ENCODE results near the gene U2AF2. TPM values are rescaled to one million over a fixed set of nuclear protein-coding genes. Genes with fewer than 3 reads are reported as not detected.
A peak's percentile ranks its signal among the peaks of the same experiment; 100 is the strongest.

Gene U2AF2
- total RNA-seq, 2 donors from 2014 or later = 142 to 167 TPM

GRCh38 chr19:55693336-55693974, 38.6 kb downstream of the U2AF2 start:
- no peak for DNase-seq
- no peak for ATAC-seq
- intact Hi-C loops (cut with DNase I, micrococcal nuclease) = no loop called here

GRCh38 chr19:55694241-55694655, 39.4 kb downstream of the U2AF2 start:
- intact Hi-C loops (cut with DNase I, micrococcal nuclease) = no loop called here
- DNase-seq = peak; percentile 79 to 85
- peak; percentile 89 for ATAC-seq

- DNase-seq (peak in 1 of 2 donors; percentile 23), ATAC-seq (no peak)
- intact Hi-C loops (cut with DNase I, micrococcal nuclease) = no loop called here
Observed at GRCh38 chr19:55694656-55695491, 40.0 kb downstream of the U2AF2 start.

- intact Hi-C loops (cut with DNase I, micrococcal nuclease) = no loop called here
- DNase-seq (peak in 1 of 2 donors; percentile 24), ATAC-seq (no peak)
Observed at GRCh38 chr19:55695511-55696290, 40.9 kb downstream of the U2AF2 start.

GRCh38 chr19:55696301-55697068, 41.6 kb downstream of the U2AF2 start:
- peak in 1 of 2 donors; percentile 16 for DNase-seq
- intact Hi-C loops (cut with DNase I, micrococcal nuclease) = no loop called here
- ATAC-seq = no peak

- no peak for ATAC-seq
- no peak for DNase-seq
- intact Hi-C loops (cut with DNase I, micrococcal nuclease) = no loop called here
Observed at GRCh38 chr19:55697069-55697440, 42.2 kb downstream of the U2AF2 start.

GRCh38 chr19:55697698-55698097, 42.9 kb downstream of the U2AF2 start:
- DNase-seq = peak in 1 of 2 donors; percentile 21
- intact Hi-C loops (cut with DNase I, micrococcal nuclease) = no loop called here

GRCh38 chr19:55698256-55698655, 43.4 kb downstream of the U2AF2 start:
- intact Hi-C loops (cut with DNase I, micrococcal nuclease) = no loop called here
- DNase-seq = peak in 1 of 2 donors; percentile 19
- no peak for ATAC-seq

More at GRCh38 chr19:55697698-55698097, 42.9 kb downstream of the U2AF2 start:
- ATAC-seq = no peak

GRCh38 chr19:55699221-55699620, 44.4 kb downstream of the U2AF2 start:
- intact Hi-C loops (cut with DNase I, micrococcal nuclease) = no loop called here
- ATAC-seq (no peak), DNase-seq (peak in 1 of 2 donors; percentile 18)

GRCh38 chr19:55700813-55701212, 46.0 kb downstream of the U2AF2 start:
- DNase-seq (peak in 1 of 2 donors; percentile 15), ATAC-seq (no peak)
- intact Hi-C loops (cut with DNase I, micrococcal nuclease) = no loop called here

GRCh38 chr19:55702131-55702627, 47.3 kb downstream of the U2AF2 start:
- peak in 1 of 2 donors; percentile 45 for DNase-seq
- ATAC-seq = peak; percentile 70
- intact Hi-C loops (cut with DNase I, micrococcal nuclease) = no loop called here

- peak; percentile 39 to 60 for DNase-seq
- intact Hi-C loops (cut with DNase I, micrococcal nuclease) = no loop called here
- ATAC-seq = peak; percentile 66
Observed at GRCh38 chr19:55703790-55704215, 49.0 kb downstream of the U2AF2 start.

- ATAC-seq (peak; percentile 16), DNase-seq (no peak)
- intact Hi-C loops (cut with DNase I, micrococcal nuclease) = no loop called here
Observed at GRCh38 chr19:55704494-55705245, 49.8 kb downstream of the U2AF2 start.

GRCh38 chr19:55705972-55706371, 51.1 kb downstream of the U2AF2 start:
- DNase-seq = no peak
- intact Hi-C loops (cut with DNase I, micrococcal nuclease) = no loop called here
- ATAC-seq = no peak

GRCh38 chr19:55711719-55712118, 56.9 kb downstream of the U2AF2 start:
- intact Hi-C loops (cut with DNase I, micrococcal nuclease) = no loop called here
- DNase-seq (no peak), ATAC-seq (no peak)

- intact Hi-C loops (cut with DNase I, micrococcal nuclease) = no loop called here
- DNase-seq = no peak
Observed at GRCh38 chr19:55712804-55713631, 58.2 kb downstream of the U2AF2 start.

GRCh38 chr19:55716531-55716930, 61.7 kb downstream of the U2AF2 start:
- no peak for DNase-seq
- intact Hi-C loops (cut with DNase I, micrococcal nuclease) = no loop called here
- ATAC-seq = no peak

More at GRCh38 chr19:55712804-55713631, 58.2 kb downstream of the U2AF2 start:
- ATAC-seq = no peak
